ENCODE data around the gene EHBP1.
A peak's percentile ranks its signal among the peaks of the same experiment; 100 is the strongest.

EHBP1 gene

DNA sequence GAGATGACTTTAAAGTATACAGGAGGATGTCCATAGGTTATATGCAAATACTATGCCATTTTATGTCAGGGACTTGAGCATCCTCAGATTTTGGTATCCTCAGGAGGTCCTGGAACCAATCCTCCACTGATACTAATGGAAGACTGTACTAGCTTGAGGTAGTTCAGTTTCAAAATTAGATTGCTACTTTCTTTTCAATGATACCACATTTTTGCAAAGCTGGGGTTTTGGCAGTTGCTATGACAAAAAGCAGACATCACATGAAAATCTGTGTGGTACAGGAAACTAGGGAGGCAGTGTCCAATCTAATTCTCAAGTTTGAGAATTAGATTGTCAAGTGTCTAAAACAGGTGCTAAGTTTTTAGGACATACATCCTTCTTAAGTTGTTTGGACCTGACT lies 14.2 kb downstream of the EHBP1 start:
- POLR2A ChIA-PET (ENCODE audit: low non-redundant PET): no interaction called here
- TF ChIP-seq, protein P1, sequence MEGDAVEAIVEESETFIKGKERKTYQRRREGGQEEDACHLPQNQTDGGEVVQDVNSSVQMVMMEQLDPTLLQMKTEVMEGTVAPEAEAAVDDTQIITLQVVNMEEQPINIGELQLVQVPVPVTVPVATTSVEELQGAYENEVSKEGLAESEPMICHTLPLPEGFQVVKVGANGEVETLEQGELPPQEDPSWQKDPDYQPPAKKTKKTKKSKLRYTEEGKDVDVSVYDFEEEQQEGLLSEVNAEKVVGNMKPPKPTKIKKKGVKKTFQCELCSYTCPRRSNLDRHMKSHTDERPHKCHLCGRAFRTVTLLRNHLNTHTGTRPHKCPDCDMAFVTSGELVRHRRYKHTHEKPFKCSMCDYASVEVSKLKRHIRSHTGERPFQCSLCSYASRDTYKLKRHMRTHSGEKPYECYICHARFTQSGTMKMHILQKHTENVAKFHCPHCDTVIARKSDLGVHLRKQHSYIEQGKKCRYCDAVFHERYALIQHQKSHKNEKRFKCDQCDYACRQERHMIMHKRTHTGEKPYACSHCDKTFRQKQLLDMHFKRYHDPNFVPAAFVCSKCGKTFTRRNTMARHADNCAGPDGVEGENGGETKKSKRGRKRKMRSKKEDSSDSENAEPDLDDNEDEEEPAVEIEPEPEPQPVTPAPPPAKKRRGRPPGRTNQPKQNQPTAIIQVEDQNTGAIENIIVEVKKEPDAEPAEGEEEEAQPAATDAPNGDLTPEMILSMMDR (conservative IDR thresholded peaks at IDR 0.05; ENCODE audit: low read depth): no peak
- CTCF ChIA-PET: no interaction called here
- no peak overlapping the region for H3K27ac ChIP-seq
- DNase-seq (ENCODE audit: low spot score): no peak

DNA sequence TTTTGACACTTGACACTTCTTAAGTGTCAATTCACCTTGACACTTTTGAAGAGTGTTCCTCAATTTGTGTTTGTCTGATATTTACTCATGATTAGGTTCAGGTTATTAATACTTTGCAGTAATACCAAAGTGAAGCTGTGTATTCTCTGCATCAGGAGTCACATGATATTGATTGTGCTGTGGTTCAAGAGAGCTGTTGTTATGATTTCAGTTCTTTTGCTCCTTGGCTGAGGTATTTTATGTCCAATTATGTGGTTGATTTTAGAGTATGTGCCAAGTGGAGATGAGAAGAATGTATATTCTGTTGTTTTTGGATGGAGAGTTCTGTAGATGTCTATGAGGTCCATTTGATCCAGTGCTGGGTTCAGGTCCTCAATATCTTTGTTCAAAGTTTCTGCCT lies 17.2 kb downstream of the EHBP1 start:
- ChIA-PET CTCF (no interaction called here), POLR2A (ENCODE audit: low non-redundant PET) (no interaction called here)
- no peak for DNase-seq (ENCODE audit: low spot score)
- H3K27ac ChIP-seq: no peak overlapping the region
- TF ChIP-seq, protein P1 (conservative IDR thresholded peaks at IDR 0.05; ENCODE audit: low read depth): no peak

DNA sequence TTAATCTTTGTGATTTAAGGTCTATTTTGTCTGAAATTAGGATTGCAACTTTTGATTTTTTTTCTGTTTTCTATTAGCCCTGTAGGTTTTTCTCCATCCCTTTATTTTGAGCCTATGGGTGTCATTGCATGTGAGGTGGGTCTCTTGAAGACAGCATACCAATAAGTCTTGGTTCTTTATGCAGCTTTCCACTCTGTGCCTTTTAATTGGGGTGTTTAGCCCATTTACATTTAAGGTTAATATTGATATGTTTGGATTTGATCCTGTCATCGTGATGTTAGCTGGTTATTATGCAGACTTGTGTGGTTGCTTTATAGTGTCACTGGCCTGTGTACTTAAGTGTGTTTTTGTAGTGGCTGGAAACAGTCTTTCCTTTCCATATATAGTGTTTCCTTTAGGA lies 17.7 kb downstream of the EHBP1 start:
- ChIA-PET POLR2A (ENCODE audit: low non-redundant PET) (no interaction called here), CTCF (no interaction called here)
- DNase-seq (ENCODE audit: low spot score): no peak
- TF ChIP-seq, protein P1 (conservative IDR thresholded peaks at IDR 0.05; ENCODE audit: low read depth): no peak
- H3K27ac ChIP-seq: no peak overlapping the region

DNA sequence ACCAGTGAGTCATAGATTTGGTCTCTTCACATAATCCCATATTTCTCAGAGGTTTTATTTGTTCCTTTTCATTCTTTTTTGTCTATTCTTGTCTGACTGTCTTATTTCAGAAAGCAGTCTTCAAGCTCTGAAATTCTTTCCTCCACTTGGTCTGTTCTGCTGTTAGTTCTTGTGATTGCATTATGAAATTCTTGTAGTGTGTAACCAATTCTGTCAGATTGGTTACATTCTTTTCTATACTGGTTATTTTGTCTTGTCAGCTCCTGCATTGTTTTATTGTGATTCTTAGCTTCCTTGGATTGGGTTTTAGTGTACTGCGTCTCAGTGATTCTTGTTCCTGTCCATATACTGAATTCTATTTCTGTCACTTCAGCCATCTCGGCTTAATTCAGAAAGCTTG lies 18.6 kb downstream of the EHBP1 start:
- TF ChIP-seq, protein P1 (conservative IDR thresholded peaks at IDR 0.05; ENCODE audit: low read depth): no peak
- DNase-seq (ENCODE audit: low spot score): no peak
- CTCF ChIA-PET: interaction anchor here (0.7 kb wide), 1 partner anchor 1835 kb away, joined by 5 read pairs; no protein-coding TSS in a partner anchor
- POLR2A ChIA-PET (ENCODE audit: low non-redundant PET): no interaction called here
- H3K27ac ChIP-seq: no peak overlapping the region

DNA sequence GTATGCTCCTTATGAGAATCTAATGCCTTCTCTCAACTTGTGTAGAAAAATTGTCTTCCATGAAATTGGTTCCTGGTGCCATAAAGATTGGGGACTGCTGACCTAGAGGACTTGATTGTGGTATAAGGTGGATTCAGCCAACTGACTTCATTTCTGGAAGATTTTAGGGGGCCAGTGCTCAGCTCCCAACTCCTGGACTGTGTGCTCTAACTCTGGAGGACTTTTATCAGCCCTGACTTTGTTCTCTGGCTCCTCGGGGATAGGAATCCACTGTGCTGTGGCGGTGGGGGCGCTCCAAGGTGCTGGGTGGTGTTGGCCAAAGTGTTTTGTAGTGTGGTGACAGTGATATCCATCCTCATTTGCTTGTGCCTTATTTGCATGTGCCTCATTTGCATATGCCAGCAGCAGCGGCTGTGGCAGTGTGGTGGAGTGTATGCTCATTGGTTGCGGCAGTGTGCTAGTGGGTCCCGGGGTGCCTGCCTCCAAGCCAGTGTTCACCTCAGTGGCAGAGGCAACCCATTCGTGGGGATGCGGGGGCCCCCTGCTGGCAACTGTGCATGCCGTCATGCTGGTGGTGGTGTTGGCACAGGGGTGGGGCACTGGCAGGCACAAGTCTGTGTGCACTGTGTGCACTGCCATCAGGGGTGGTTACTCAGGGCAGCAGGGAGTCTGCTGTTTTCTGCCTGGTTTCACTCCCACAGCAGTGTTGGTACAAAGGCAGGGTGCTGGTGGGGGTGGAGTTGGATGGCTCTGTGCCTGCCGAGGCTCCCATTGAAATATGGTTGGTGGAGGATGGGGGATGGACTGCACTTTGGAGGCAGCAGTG lies 19.6 kb downstream of the EHBP1 start:
- peak overlapping the region; percentile 25; the same call in 1 of the 2 replicates for H3K27ac ChIP-seq
- TF ChIP-seq, protein P1 (conservative IDR thresholded peaks at IDR 0.05; ENCODE audit: low read depth): no peak
- ChIA-PET CTCF (no interaction called here), POLR2A (ENCODE audit: low non-redundant PET) (no interaction called here)
- no peak for DNase-seq (ENCODE audit: low spot score)

DNA sequence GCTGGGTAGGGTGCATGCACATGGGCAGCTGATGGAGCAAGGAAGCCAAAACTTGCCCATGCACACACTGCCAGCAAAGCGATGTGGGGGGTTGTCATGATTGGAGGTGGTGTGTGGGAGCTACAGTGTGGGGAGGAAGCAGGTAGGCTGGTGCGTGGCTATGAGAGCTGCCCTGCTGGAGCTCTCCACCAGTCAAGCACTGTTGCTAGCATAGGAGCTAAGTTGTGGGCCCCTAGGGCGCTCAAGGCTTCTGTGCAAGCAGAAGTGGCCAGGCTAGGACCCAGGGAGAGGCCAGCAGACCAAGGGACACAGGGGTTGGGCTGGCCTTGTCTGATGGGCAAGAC lies 20.2 kb downstream of the EHBP1 start:
- ChIA-PET POLR2A (ENCODE audit: low non-redundant PET) (no interaction called here), CTCF (no interaction called here)
- peak overlapping the region; percentile 25 for H3K27ac ChIP-seq
- TF ChIP-seq, protein P1 (conservative IDR thresholded peaks at IDR 0.05; ENCODE audit: low read depth): no peak
- no peak for DNase-seq (ENCODE audit: low spot score)
